ENCODE data around the gene USP17L19.
"Not testable (repeated sequence)": the region's sequence is repeated elsewhere in the genome, so short reads cannot be mapped to it uniquely, and the experiment has no call there.

The USP17L19 gene, protein sequence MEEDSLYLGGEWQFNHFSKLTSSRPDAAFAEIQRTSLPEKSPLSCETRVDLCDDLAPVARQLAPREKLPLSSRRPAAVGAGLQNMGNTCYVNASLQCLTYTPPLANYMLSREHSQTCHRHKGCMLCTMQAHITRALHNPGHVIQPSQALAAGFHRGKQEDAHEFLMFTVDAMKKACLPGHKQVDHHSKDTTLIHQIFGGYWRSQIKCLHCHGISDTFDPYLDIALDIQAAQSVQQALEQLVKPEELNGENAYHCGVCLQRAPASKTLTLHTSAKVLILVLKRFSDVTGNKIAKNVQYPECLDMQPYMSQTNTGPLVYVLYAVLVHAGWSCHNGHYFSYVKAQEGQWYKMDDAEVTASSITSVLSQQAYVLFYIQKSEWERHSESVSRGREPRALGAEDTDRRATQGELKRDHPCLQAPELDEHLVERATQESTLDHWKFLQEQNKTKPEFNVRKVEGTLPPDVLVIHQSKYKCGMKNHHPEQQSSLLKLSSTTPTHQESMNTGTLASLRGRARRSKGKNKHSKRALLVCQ

DNA sequence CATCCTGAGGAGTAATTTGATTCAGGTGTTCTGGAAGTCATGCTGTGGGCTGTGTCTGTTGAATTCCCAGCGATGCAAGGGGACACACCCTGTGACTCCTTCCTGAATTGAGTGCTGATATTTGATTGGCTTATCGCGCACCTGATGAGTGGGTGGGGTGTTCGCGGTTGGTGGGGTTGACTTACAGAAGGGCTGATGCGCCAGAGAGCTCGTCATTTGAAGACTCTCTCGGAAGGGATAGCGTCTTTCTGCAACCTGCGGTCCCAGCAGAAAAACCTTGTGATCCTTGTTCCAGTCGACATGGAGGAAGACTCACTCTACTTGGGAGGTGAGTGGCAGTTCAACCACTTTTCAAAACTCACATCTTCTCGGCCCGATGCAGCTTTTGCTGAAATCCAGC is at the start of gene USP17L19:
USP17L19 (plus strand) TSS at position 301 of the 400 bp plus-strand sequence; CDS start at position 301, 0 bp downstream.
- H3K79me2 ChIP-seq (ENCODE audit: insufficient read depth, low read length); H3K9ac ChIP-seq (ENCODE audit: low read depth, low read length); ATAC-seq (ENCODE audit: insufficient read depth, low read depth): not testable (repeated sequence)

GRCh38 chr4:9210357-9210756 is 42.8 kb upstream of the USP17L19 start, which contains the start of gene USP17L10:
TSS of gene USP17L10 (plus strand) at chr4:9210657. CDS start at chr4:9210657, 0 bp downstream.
- H3K9ac ChIP-seq (ENCODE audit: low read depth, low read length); H3K4me2 ChIP-seq (ENCODE audit: insufficient read depth, low read length); H3K36me3 ChIP-seq (ENCODE audit: insufficient read depth, low read length); H3K4me1 ChIP-seq (ENCODE audit: insufficient read depth, low read length); ATAC-seq (ENCODE audit: insufficient read depth, low read depth); H3K79me2 ChIP-seq (ENCODE audit: insufficient read depth, low read length); H3K9me3 ChIP-seq (ENCODE audit: insufficient read depth, low read length, severe bottlenecking); H4K20me1 ChIP-seq (ENCODE audit: insufficient read depth, low read length); H3K4me3 ChIP-seq (ENCODE audit: low read depth in 1 of 2, low read length in 2 of 2); H2AFZ ChIP-seq (ENCODE audit: low read depth, low read length); DNase-seq; H3K27me3 ChIP-seq (ENCODE audit: insufficient read depth, low read length, poor library complexity); H3K27ac ChIP-seq (ENCODE audit: low read length): not testable (repeated sequence)

More for the DNA sequence above, at the start of gene USP17L19:
- H3K27me3 ChIP-seq (ENCODE audit: insufficient read depth, low read length, poor library complexity); H3K36me3 ChIP-seq (ENCODE audit: insufficient read depth, low read length); H4K20me1 ChIP-seq (ENCODE audit: insufficient read depth, low read length); H3K4me1 ChIP-seq (ENCODE audit: insufficient read depth, low read length); H3K4me3 ChIP-seq (ENCODE audit: low read depth in 1 of 2, low read length in 2 of 2); H2AFZ ChIP-seq (ENCODE audit: low read depth, low read length); H3K9me3 ChIP-seq (ENCODE audit: insufficient read depth, low read length, severe bottlenecking); H3K4me2 ChIP-seq (ENCODE audit: insufficient read depth, low read length); DNase-seq; H3K27ac ChIP-seq (ENCODE audit: low read length): not testable (repeated sequence)

GRCh38 chr4:9214701-9215100 is 38.5 kb upstream of the USP17L19 start:
- not testable (repeated sequence) for H3K9me3 ChIP-seq (ENCODE audit: insufficient read depth, low read length, severe bottlenecking); H3K9ac ChIP-seq (ENCODE audit: low read depth, low read length); H3K36me3 ChIP-seq (ENCODE audit: insufficient read depth, low read length); ATAC-seq (ENCODE audit: insufficient read depth, low read depth); H3K4me3 ChIP-seq (ENCODE audit: low read depth in 1 of 2, low read length in 2 of 2); H3K27ac ChIP-seq (ENCODE audit: low read length); H4K20me1 ChIP-seq (ENCODE audit: insufficient read depth, low read length); H3K4me1 ChIP-seq (ENCODE audit: insufficient read depth, low read length); H2AFZ ChIP-seq (ENCODE audit: low read depth, low read length); H3K4me2 ChIP-seq (ENCODE audit: insufficient read depth, low read length); H3K27me3 ChIP-seq (ENCODE audit: insufficient read depth, low read length, poor library complexity); H3K79me2 ChIP-seq (ENCODE audit: insufficient read depth, low read length)
- DNase-seq, result peak; percentile 0

DNA sequence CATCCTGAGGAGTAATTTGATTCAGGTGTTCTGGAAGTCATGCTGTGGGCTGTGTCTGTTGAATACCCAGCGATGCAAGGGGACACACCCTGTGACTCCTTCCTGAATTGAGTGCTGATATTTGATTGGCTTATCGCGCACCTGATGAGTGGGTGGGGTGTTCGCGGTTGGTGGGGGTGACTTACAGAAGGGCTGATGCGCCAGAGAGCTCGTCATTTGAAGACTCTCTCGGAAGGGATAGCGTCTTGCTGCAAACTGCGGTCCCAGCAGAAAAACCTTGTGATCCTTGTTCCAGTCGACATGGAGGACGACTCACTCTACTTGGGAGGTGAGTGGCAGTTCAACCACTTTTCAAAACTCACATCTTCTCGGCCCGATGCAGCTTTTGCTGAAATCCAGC is 38.1 kb upstream of the USP17L19 start, which contains the start of gene USP17L11:
USP17L11 (plus strand) TSS at position 301 of the 400 bp plus-strand sequence; CDS start at position 301, 0 bp downstream.
- H3K4me3 ChIP-seq (ENCODE audit: low read depth in 1 of 2, low read length in 2 of 2); H3K9ac ChIP-seq (ENCODE audit: low read depth, low read length); H3K79me2 ChIP-seq (ENCODE audit: insufficient read depth, low read length); H4K20me1 ChIP-seq (ENCODE audit: insufficient read depth, low read length); H3K36me3 ChIP-seq (ENCODE audit: insufficient read depth, low read length); DNase-seq; H3K27ac ChIP-seq (ENCODE audit: low read length); H3K4me1 ChIP-seq (ENCODE audit: insufficient read depth, low read length); H3K27me3 ChIP-seq (ENCODE audit: insufficient read depth, low read length, poor library complexity); H3K9me3 ChIP-seq (ENCODE audit: insufficient read depth, low read length, severe bottlenecking); H3K4me2 ChIP-seq (ENCODE audit: insufficient read depth, low read length); ATAC-seq (ENCODE audit: insufficient read depth, low read depth); H2AFZ ChIP-seq (ENCODE audit: low read depth, low read length): not testable (repeated sequence)

- not testable (repeated sequence) for ATAC-seq (ENCODE audit: insufficient read depth, low read depth); H3K9me3 ChIP-seq (ENCODE audit: insufficient read depth, low read length, severe bottlenecking); H4K20me1 ChIP-seq (ENCODE audit: insufficient read depth, low read length); H3K79me2 ChIP-seq (ENCODE audit: insufficient read depth, low read length); H3K9ac ChIP-seq (ENCODE audit: low read depth, low read length); H3K27ac ChIP-seq (ENCODE audit: low read length); H3K4me2 ChIP-seq (ENCODE audit: insufficient read depth, low read length); H3K4me3 ChIP-seq (ENCODE audit: low read depth in 1 of 2, low read length in 2 of 2); H3K36me3 ChIP-seq (ENCODE audit: insufficient read depth, low read length); DNase-seq; H3K27me3 ChIP-seq (ENCODE audit: insufficient read depth, low read length, poor library complexity); H2AFZ ChIP-seq (ENCODE audit: low read depth, low read length); H3K4me1 ChIP-seq (ENCODE audit: insufficient read depth, low read length)
These were observed 33.3 kb upstream of the USP17L19 start, which contains the start of gene USP17L12 for GRCh38 chr4:9219852-9220251. TSS of gene USP17L12 (plus strand) at chr4:9220152. CDS start at chr4:9220152, 0 bp downstream.

GRCh38 chr4:9224596-9224995 is 28.6 kb upstream of the USP17L19 start, which contains the start of gene USP17L13:
TSS of gene USP17L13 (plus strand) at chr4:9224896. CDS start at chr4:9224896, 0 bp downstream.
- DNase-seq; H2AFZ ChIP-seq (ENCODE audit: low read depth, low read length); H3K4me3 ChIP-seq (ENCODE audit: low read depth in 1 of 2, low read length in 2 of 2): not testable (repeated sequence)

GRCh38 chr4:9230249-9230648 is 22.9 kb upstream of the USP17L19 start:
- not testable (repeated sequence) for H3K27me3 ChIP-seq (ENCODE audit: insufficient read depth, low read length, poor library complexity); H4K20me1 ChIP-seq (ENCODE audit: insufficient read depth, low read length); H3K36me3 ChIP-seq (ENCODE audit: insufficient read depth, low read length); H2AFZ ChIP-seq (ENCODE audit: low read depth, low read length); H3K4me1 ChIP-seq (ENCODE audit: insufficient read depth, low read length); H3K4me3 ChIP-seq (ENCODE audit: low read depth in 1 of 2, low read length in 2 of 2); H3K9ac ChIP-seq (ENCODE audit: low read depth, low read length); H3K4me2 ChIP-seq (ENCODE audit: insufficient read depth, low read length); H3K79me2 ChIP-seq (ENCODE audit: insufficient read depth, low read length); ATAC-seq (ENCODE audit: insufficient read depth, low read depth); H3K27ac ChIP-seq (ENCODE audit: low read length); H3K9me3 ChIP-seq (ENCODE audit: insufficient read depth, low read length, severe bottlenecking); DNase-seq

More at GRCh38 chr4:9224596-9224995, 28.6 kb upstream of the USP17L19 start, which contains the start of gene USP17L13:
- H3K4me1 ChIP-seq (ENCODE audit: insufficient read depth, low read length); H3K79me2 ChIP-seq (ENCODE audit: insufficient read depth, low read length); H3K9ac ChIP-seq (ENCODE audit: low read depth, low read length); H3K9me3 ChIP-seq (ENCODE audit: insufficient read depth, low read length, severe bottlenecking); ATAC-seq (ENCODE audit: insufficient read depth, low read depth); H4K20me1 ChIP-seq (ENCODE audit: insufficient read depth, low read length); H3K4me2 ChIP-seq (ENCODE audit: insufficient read depth, low read length); H3K27me3 ChIP-seq (ENCODE audit: insufficient read depth, low read length, poor library complexity); H3K27ac ChIP-seq (ENCODE audit: low read length); H3K36me3 ChIP-seq (ENCODE audit: insufficient read depth, low read length): not testable (repeated sequence)

GRCh38 chr4:9234085-9234484 is 19.1 kb upstream of the USP17L19 start, which contains the start of gene USP17L15:
TSS of gene USP17L15 (plus strand) at chr4:9234385. CDS start at chr4:9234385, 0 bp downstream.
- H3K4me2 ChIP-seq (ENCODE audit: insufficient read depth, low read length); H3K79me2 ChIP-seq (ENCODE audit: insufficient read depth, low read length); DNase-seq; H3K4me3 ChIP-seq (ENCODE audit: low read depth in 1 of 2, low read length in 2 of 2); H3K4me1 ChIP-seq (ENCODE audit: insufficient read depth, low read length); ATAC-seq (ENCODE audit: insufficient read depth, low read depth); H4K20me1 ChIP-seq (ENCODE audit: insufficient read depth, low read length); H3K9ac ChIP-seq (ENCODE audit: low read depth, low read length); H3K27me3 ChIP-seq (ENCODE audit: insufficient read depth, low read length, poor library complexity); H3K9me3 ChIP-seq (ENCODE audit: insufficient read depth, low read length, severe bottlenecking); H2AFZ ChIP-seq (ENCODE audit: low read depth, low read length); H3K27ac ChIP-seq (ENCODE audit: low read length); H3K36me3 ChIP-seq (ENCODE audit: insufficient read depth, low read length): not testable (repeated sequence)

All from DND-41 (cell line).